Karpas-422 (cell line): ENCODE results near the gene SFTPB. TPM values are rescaled to one million over a fixed set of nuclear protein-coding genes. Genes with fewer than 3 reads are reported as not detected.
"Not testable (repeated sequence)": the region's sequence is repeated elsewhere in the genome, so short reads cannot be mapped to it uniquely, and the experiment has no call there.

Experiments
- DNase-seq: peaks from one replicate; pipeline ENCODE4 v3.0.0-alpha.2; 2015
- H2AFZ ChIP-seq: fragments of 200-600 bp; sonication (generic); 2 replicates; pipeline ENCODE4 v1.6.1; 2014; ENCODE audit warnings: antibody characterized with exemption, low read length, mixed read lengths
- H3K27ac ChIP-seq: fragments of 200-600 bp; sonication (generic); 2 replicates; pipeline ENCODE4 v1.5.1; 2014; ENCODE audit warnings: mild to moderate bottlenecking, low read length, moderate library complexity
- H3K27me3 ChIP-seq: fragments of 200-600 bp; sonication (generic); 2 replicates; pipeline ENCODE4 v1.6.1; 2014; ENCODE audit warnings: low read length, mixed read lengths
- H3K36me3 ChIP-seq: fragments of 200-600 bp; sonication (generic); 2 replicates; pipeline ENCODE4 v1.6.1; 2014; ENCODE audit warnings: low read length, mixed read lengths; ENCODE audit not compliant: insufficient read depth
- H3K4me1 ChIP-seq: fragments of 200-600 bp; sonication (generic); 2 replicates; pipeline ENCODE4 v1.6.1; 2014; ENCODE audit warnings: mild to moderate bottlenecking, low read length, mixed read lengths
- H3K4me2 ChIP-seq: fragments of 200-600 bp; sonication (generic); 2 replicates; pipeline ENCODE4 v1.6.1; 2014; ENCODE audit warnings: low read length, low read depth, mild to moderate bottlenecking; ENCODE audit not compliant: poor library complexity, severe bottlenecking
- H3K4me3 ChIP-seq: fragments of 200-600 bp; sonication (generic); 2 replicates; pipeline ENCODE4 v1.5.1; 2014; ENCODE audit warnings: mild to moderate bottlenecking, antibody characterized with exemption, low read length, mixed read lengths
- H3K79me2 ChIP-seq: fragments of 200-600 bp; sonication (generic); 2 replicates; pipeline ENCODE4 v1.6.1; 2014; ENCODE audit warnings: mild to moderate bottlenecking, low read length, mixed read lengths
- H3K9ac ChIP-seq: fragments of 200-600 bp; sonication (generic); 2 replicates; pipeline ENCODE4 v1.6.0; 2014; ENCODE audit warnings: low read length
- H3K9me2 ChIP-seq: fragments of 200-600 bp; sonication (generic), shearing (Covaris generic); replicated peaks from 2 replicates; pipeline ENCODE4 v1.6.0; 2014; ENCODE audit warnings: mild to moderate bottlenecking, low read length, moderate library complexity; ENCODE audit not compliant: insufficient read depth
- H3K9me3 ChIP-seq: fragments of 300-700, 200-600 bp; sonication (generic); 2 replicates; pipeline ENCODE4 v1.6.1; 2014; ENCODE audit warnings: low read length, mixed read lengths
- H4K20me1 ChIP-seq: fragments of 200-600 bp; sonication (generic); 2 replicates; pipeline ENCODE4 v1.6.1; 2014; ENCODE audit warnings: mild to moderate bottlenecking, antibody characterized with exemption, low read length, low read depth; ENCODE audit not compliant: insufficient read depth
- total RNA-seq: library from RNA; depleted of rRNA; stranded (reverse); fragments of >200 nt; shearing (Covaris generic); gene quantifications from 2 replicates; pipeline ENCODE4 v1.2.3, GENCODE V29; 2014; ENCODE audit warnings: low replicate concordance

The SFTPB gene
- total RNA-seq, 1 experiment from 2014 or later = not detected

DNA sequence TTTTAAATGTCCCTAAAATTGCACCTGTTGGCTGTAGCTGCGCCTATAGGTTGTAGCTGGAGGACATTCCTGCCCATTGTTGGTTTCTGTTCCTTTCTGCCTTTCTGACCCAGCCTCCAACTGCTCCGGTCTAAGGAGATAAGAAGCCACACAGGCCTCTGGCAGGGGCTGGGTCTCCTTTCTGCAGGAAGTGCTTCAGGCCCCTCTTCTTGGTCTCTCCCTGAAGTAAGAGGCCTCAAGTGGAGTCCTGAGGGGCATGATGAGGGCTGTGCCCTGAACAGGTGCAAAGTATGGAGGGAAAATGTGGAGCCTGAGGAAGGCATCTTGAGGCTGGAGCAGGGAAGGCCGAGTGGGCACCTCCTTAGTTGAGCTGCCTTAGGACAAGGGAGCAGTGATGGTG, 10.4 kb upstream of the SFTPB start:
- H2AFZ ChIP-seq = no peak overlapping the region
- no peaks in the 10 kb centered on the region for H3K9me3 ChIP-seq
- H3K9ac ChIP-seq = no peak overlapping the region
- H3K4me1 ChIP-seq = peaks cover 4% of the 10 kb centered on the region; the same call in 1 of the 2 replicates
- H3K27ac ChIP-seq = no peak overlapping the region
- no peaks in the 10 kb centered on the region for H3K36me3 ChIP-seq
- H3K4me3 ChIP-seq = no peak overlapping the region
- no peaks in the 10 kb centered on the region for H3K79me2 ChIP-seq
- DNase-seq = no peak
- no peaks in the 10 kb centered on the region for H3K27me3 ChIP-seq
- H4K20me1 ChIP-seq = no peaks in the 10 kb centered on the region
- no peak overlapping the region for H3K4me2 ChIP-seq
- H3K9me2 ChIP-seq = no peaks in the 10 kb centered on the region

DNA sequence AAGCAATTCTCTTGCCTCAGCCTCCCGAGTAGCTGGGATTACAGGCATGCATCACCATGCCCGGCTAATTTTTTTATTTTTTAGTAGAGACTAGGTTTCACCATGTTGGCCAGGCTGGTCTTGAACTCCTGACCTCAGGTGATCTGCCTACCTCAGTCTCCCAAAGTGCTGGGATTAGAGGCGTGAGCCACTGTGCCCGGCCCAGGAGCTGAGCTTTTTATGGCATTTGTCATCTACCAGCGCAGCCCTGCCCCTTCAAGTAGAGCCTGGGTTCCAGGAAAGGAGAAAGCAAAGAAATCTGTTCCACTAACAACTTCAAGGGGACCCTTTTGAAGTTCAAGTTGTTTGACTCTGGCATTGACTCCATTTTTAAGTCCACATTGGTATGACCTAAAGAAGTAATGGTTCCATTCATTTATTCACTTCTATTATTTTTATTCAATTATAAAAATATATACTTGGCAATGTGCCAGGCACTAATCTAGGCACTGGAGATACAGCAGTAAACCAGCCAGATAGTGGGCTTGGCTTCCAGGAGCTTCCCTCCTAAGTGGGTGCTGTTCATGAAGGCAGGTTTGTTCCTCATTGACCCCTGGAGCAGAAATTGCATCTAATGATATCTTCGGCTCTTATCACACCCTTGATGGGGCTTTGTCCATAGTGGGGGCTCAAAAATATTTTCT, 8.0 kb upstream of the SFTPB start:
- H3K9me2 ChIP-seq = no peaks in the 10 kb centered on the region
- no peak overlapping the region for H2AFZ ChIP-seq
- H3K27ac ChIP-seq = no peak overlapping the region
- H3K4me2 ChIP-seq = no peak overlapping the region
- no peaks in the 10 kb centered on the region for H4K20me1 ChIP-seq
- peaks cover 6% of the 10 kb centered on the region; the same call in 1 of the 2 replicates for H3K4me1 ChIP-seq
- no peaks in the 10 kb centered on the region for H3K36me3 ChIP-seq
- H3K79me2 ChIP-seq = no peaks in the 10 kb centered on the region
- H3K27me3 ChIP-seq = no peaks in the 10 kb centered on the region
- DNase-seq = no peak
- no peak overlapping the region for H3K4me3 ChIP-seq
- no peaks in the 10 kb centered on the region for H3K9me3 ChIP-seq
- H3K9ac ChIP-seq = no peak overlapping the region

DNA sequence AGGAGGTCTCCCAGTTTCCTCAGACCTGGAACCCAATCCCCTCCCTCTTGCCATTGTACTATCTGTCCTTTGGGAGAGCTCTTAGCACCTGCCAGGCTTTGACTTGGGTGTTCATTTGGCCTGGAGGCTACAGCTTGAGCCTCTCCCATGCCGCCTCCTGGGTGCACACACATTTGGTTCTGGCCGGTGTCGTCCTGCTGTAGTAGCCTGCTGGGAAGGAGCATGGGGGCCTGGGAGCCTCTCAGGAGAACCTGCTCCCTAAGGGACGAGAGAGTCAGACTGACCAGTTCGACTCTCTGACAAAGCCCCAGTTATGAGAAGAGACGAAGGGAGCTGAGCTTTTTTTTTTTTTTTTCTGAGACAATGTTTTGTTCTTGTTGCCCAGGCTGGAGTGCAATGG, 7.4 kb upstream of the SFTPB start:
- no peak for DNase-seq
- Histone ChIP-seq H3K36me3 (no peaks in the 10 kb centered on the region), H2AFZ (no peak overlapping the region), H3K9me3 (no peaks in the 10 kb centered on the region), H3K9ac (no peak overlapping the region), H3K4me1 (peaks cover 6% of the 10 kb centered on the region; the same call in 1 of the 2 replicates), H4K20me1 (no peaks in the 10 kb centered on the region), H3K27me3 (no peaks in the 10 kb centered on the region), H3K79me2 (no peaks in the 10 kb centered on the region), H3K4me3 (no peak overlapping the region), H3K4me2 (no peak overlapping the region), H3K27ac (no peak overlapping the region), H3K9me2 (no peaks in the 10 kb centered on the region)

DNA sequence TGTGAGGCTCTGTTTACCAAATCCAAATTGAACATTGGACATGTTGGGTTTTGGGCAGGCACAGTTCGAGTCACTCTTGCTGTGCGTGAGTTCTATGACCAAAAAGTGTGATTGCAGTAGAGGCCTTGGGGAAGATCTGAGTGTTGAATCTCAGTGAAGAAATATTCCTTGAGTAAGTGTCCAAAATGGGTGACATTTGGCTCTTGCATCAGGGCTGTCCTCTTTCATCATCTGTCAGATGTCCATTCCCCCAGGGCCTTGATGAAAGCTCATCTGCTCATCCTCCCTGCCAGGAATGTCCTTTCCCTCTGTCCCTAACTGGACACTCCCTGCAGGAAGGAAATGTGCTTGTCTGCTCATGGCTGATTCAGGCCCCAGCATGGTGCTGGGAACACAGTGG, 6.4 kb upstream of the SFTPB start:
- Histone ChIP-seq H3K79me2 (no peaks in the 10 kb centered on the region), H3K27me3 (no peaks in the 10 kb centered on the region), H3K9me3 (no peaks in the 10 kb centered on the region), H3K36me3 (no peaks in the 10 kb centered on the region), H3K27ac (no peak overlapping the region), H3K4me2 (no peak overlapping the region), H3K4me3 (no peak overlapping the region), H3K9me2 (no peaks in the 10 kb centered on the region), H3K4me1 (peaks cover 11% of the 10 kb centered on the region), H4K20me1 (no peaks in the 10 kb centered on the region), H3K9ac (no peak overlapping the region), H2AFZ (no peak overlapping the region)
- DNase-seq = no peak

DNA sequence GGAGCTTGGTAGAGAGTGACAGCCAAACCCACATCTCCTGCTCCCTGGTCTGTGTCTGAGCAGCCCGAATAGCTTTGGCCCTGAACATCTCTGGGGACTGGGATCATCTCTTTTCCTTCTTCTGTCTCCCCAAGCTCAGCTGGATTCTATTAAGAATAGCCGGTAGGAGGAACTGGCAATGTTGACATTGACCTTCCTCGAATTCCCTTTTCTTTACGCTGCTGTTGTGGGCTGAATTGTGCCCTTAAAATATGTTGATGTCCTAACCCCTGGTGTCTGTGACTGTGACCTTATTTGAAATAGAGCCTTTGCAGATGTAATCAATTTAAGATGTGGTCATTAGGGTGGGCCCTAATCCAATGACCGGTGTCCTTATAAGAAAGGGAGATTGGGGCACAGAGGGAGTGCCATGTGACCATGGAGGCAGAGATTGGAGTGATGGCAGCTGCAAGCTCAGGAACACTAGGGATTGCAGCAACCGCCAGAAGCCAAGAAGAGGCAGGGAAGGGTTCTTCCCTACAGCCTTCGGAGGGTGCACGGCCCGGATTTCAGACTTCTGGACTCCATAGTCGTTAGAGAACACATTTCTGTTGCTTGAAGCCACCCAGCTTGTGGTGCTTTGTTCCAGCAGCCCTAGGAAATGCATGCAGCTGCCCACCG, 5.8 kb upstream of the SFTPB start:
- H3K27me3 ChIP-seq = no peaks in the 10 kb centered on the region
- no peak overlapping the region for H3K27ac ChIP-seq
- no peaks in the 10 kb centered on the region for H3K9me3 ChIP-seq
- H3K36me3 ChIP-seq = no peaks in the 10 kb centered on the region
- H2AFZ ChIP-seq = no peak overlapping the region
- no peak overlapping the region for H3K4me3 ChIP-seq
- H3K79me2 ChIP-seq = no peaks in the 10 kb centered on the region
- DNase-seq = no peak
- no peaks in the 10 kb centered on the region for H3K9me2 ChIP-seq
- H4K20me1 ChIP-seq = no peaks in the 10 kb centered on the region
- no peak overlapping the region for H3K4me2 ChIP-seq
- H3K4me1 ChIP-seq = peaks cover 14% of the 10 kb centered on the region
- no peak overlapping the region for H3K9ac ChIP-seq

DNA sequence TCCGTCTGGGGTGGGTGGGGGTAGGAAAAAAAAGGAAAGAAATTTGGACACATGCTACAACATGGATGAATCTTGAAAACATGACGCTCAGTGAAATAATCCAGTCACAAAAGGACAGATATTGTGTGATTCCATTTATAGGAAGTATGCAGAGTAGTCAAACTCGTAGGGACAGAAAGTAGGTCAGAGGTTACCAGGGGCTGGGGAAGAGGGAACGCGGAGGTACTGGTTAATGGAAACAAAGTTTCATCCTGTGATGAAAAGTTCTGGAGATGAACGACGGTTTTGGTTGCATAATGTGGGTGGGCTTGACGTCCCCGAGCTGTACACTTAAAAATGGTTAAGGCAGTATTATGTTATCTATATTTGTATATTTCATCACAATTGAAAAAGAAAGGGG, 4.5 kb upstream of the SFTPB start:
- Histone ChIP-seq H3K9ac (no peak overlapping the region), H3K9me2 (no peaks in the 10 kb centered on the region), H4K20me1 (no peaks in the 10 kb centered on the region), H3K4me2 (no peak overlapping the region), H3K79me2 (no peaks in the 10 kb centered on the region), H3K36me3 (no peaks in the 10 kb centered on the region), H3K4me1 (peaks cover 14% of the 10 kb centered on the region), H3K27me3 (no peaks in the 10 kb centered on the region), H2AFZ (no peak overlapping the region), H3K4me3 (no peak overlapping the region), H3K27ac (no peak overlapping the region), H3K9me3 (no peaks in the 10 kb centered on the region)
- no peak for DNase-seq

DNA sequence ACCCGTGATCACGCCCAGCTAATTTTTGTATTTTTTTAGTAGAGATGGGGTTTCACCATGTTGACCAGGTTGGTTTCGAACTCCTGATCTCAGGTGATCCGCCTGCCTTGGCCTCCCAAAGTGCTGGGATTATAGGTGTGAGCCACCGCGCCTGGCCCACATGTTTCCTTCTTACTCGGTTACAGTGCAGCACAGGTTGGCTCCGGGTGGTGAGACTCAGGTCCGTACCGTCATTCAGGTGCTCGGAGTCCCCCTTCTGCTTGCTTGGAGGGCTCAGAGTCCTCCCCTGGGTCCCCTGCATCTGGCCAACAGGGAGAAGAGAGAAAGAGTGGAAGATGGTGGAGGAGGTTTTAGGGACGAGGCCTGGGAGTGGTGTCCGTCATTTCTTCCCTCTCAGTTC, 2.4 kb upstream of the SFTPB start:
- not testable (repeated sequence) for H3K36me3 ChIP-seq, H3K27me3 ChIP-seq, H3K9ac ChIP-seq, H3K27ac ChIP-seq, H3K9me2 ChIP-seq, H4K20me1 ChIP-seq, H3K79me2 ChIP-seq, H2AFZ ChIP-seq, H3K4me3 ChIP-seq, H3K4me2 ChIP-seq, H3K9me3 ChIP-seq, H3K4me1 ChIP-seq, DNase-seq

DNA sequence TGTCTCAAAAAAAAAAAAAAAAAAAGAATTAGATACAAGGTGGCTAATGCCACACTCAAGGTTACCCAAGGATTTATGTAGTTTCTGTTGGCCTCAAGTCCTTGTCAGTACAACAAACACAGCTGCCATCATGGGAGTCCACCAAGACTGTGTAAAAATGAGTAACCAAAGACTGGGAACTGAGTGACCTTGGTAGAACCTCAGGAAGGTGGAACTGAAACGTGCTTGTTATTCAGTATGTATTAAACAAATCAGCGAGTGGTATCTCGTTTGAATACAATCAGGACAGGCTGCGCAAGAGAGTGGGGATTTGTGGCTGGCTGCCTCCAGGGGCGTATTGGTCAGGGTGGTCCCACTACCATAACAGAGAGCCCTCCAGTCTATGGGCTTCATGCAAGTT, 1.6 kb upstream of the SFTPB start:
- peaks cover 10% of the 10 kb centered on the region for H3K4me1 ChIP-seq
- H4K20me1 ChIP-seq = no peaks in the 10 kb centered on the region
- no peak overlapping the region for H3K4me3 ChIP-seq
- H3K36me3 ChIP-seq = no peaks in the 10 kb centered on the region
- H3K79me2 ChIP-seq = no peaks in the 10 kb centered on the region
- no peak overlapping the region for H3K9ac ChIP-seq
- H3K27ac ChIP-seq = no peak overlapping the region
- no peak overlapping the region for H3K4me2 ChIP-seq
- no peaks in the 10 kb centered on the region for H3K9me2 ChIP-seq
- no peaks in the 10 kb centered on the region for H3K9me3 ChIP-seq
- DNase-seq = no peak
- H3K27me3 ChIP-seq = no peaks in the 10 kb centered on the region
- no peak overlapping the region for H2AFZ ChIP-seq
